HepG2 (cell line): ENCODE data around the gene ARMH1. TPM values are rescaled to one million over a fixed set of nuclear protein-coding genes. Genes with fewer than 3 reads are reported as not detected.

Experiments used
- ATRX ChIP-seq: sonication (generic); formaldehyde crosslinking; IDR thresholded peaks from 2 replicates; pipeline ENCODE4 v1.4.0; 2020; ENCODE audit warnings: missing genetic modification reagents, borderline replicate concordance
- CHD2 ChIP-seq: IDR thresholded peaks from 2 replicates; pipeline ENCODE4 v1.6.1; 2011; ENCODE audit warnings: low read depth, low read length, improper control_type of control experiment
- GFI1 ChIP-seq: sonication (generic); formaldehyde crosslinking; IDR thresholded peaks from 2 replicates; pipeline ENCODE4 v1.5.0; 2020; ENCODE audit warnings: missing genetic modification reagents, mild to moderate bottlenecking, borderline replicate concordance
- IKZF1 ChIP-seq: fragments of 450-650 bp; IDR thresholded peaks from 2 replicates; pipeline ENCODE4 v1.7.1; 2016
- MIER2 ChIP-seq: IDR thresholded peaks from 2 replicates; pipeline ENCODE4 v1.6.1; 2016; ENCODE audit warnings: missing biosample characterization, missing genetic modification reagents
- NR3C1 ChIP-seq: sonication (generic); formaldehyde crosslinking; IDR thresholded peaks from 2 replicates; pipeline ENCODE4 v1.4.0; 2020; ENCODE audit warnings: missing genetic modification reagents
- REPIN1 ChIP-seq: sonication (generic); formaldehyde crosslinking; IDR thresholded peaks from 2 replicates; pipeline ENCODE4 v1.8.0; 2022; ENCODE audit warnings: missing genetic modification reagents, low read depth, mild to moderate bottlenecking, borderline replicate concordance
- SIN3A ChIP-seq: IDR thresholded peaks from 2 replicates; pipeline ENCODE4 v1.6.1; 2011; ENCODE audit warnings: low read depth, mild to moderate bottlenecking, control low read depth, low read length, borderline replicate concordance
- SMARCE1 ChIP-seq: fragments of 450-650 bp; IDR thresholded peaks from 2 replicates; pipeline ENCODE4 v1.6.1; 2017; ENCODE audit warnings: borderline replicate concordance
- SOX13 ChIP-seq, 3 experiments: fragments of 450-650 bp in 1 of 3; sonication (generic) in 1 of 3; formaldehyde crosslinking in 1 of 3; IDR thresholded peaks in 2 of 3; conservative IDR thresholded peaks in 1 of 3; 2 replicates each; pipeline versions ENCODE4 v1.5.0 to v1.6.1; 2016 to 2020; ENCODE audit warnings: antibody characterized with exemption in 1 of 3, mild to moderate bottlenecking in 1 of 3, missing compliant biosample characterization in 1 of 3, missing genetic modification reagents in 1 of 3, moderate library complexity in 1 of 3
- TBP ChIP-seq: sonication (generic); formaldehyde crosslinking; IDR thresholded peaks from 2 replicates; pipeline ENCODE4 v1.5.0; 2020; ENCODE audit warnings: missing genetic modification reagents
- TEAD3 ChIP-seq: optimal IDR thresholded peaks from 2 replicates; pipeline ENCODE3; 2016; ENCODE audit warnings: borderline replicate concordance
- ZNF10 ChIP-seq: sonication (generic); formaldehyde crosslinking; IDR thresholded peaks from 2 replicates; pipeline ENCODE4 v1.4.0; 2020; ENCODE audit warnings: mild to moderate bottlenecking, low read depth, missing genetic modification reagents, borderline replicate concordance
- ZNF264 ChIP-seq: sonication (generic); formaldehyde crosslinking; IDR thresholded peaks from 2 replicates; pipeline ENCODE4 v1.4.0; 2020; ENCODE audit warnings: missing genetic modification reagents
- ZNF564 ChIP-seq: sonication (generic); formaldehyde crosslinking; IDR thresholded peaks from 2 replicates; pipeline ENCODE4 v1.8.1; 2023; ENCODE audit warnings: mild to moderate bottlenecking, missing genetic modification reagents
- ZNF850 ChIP-seq: sonication (generic); formaldehyde crosslinking; conservative IDR thresholded peaks from 2 replicates; pipeline ENCODE4 v1.9.0; 2021; ENCODE audit warnings: mild to moderate bottlenecking, missing genetic modification reagents
- ZSCAN31 ChIP-seq: sonication (generic); formaldehyde crosslinking; IDR thresholded peaks from 2 replicates; pipeline ENCODE4 v1.5.0; 2020; ENCODE audit warnings: low read depth, mild to moderate bottlenecking, missing genetic modification reagents
- polyA plus RNA-seq, 8 experiments: library from polyadenylated mRNA; depleted of rRNA in 3 of 8; stranded (reverse) in 7 of 8; unstranded in 1 of 8; fragments of >200 nt; fragmentation: Illumina TruSeq in 4 of 8; extraction: Trizol in 4 of 8; gene quantifications; 2 replicates each; pipeline versions ENCODE4 v1.2.1 to v1.2.3, GENCODE V29; 2011 to 2016; ENCODE audit warnings: low read depth in 4 of 8, missing spikeins in 1 of 8, mixed read lengths in 1 of 8; ENCODE audit not compliant: insufficient read depth in 1 of 8
- total RNA-seq, 5 experiments: library from RNA; depleted of rRNA; stranded (reverse); fragments of >200 nt; fragmentation: Illumina TruSeq; extraction: Trizol; gene quantifications; 2 replicates each; pipeline ENCODE4 v1.2.3, GENCODE V29; 2016; ENCODE audit warnings: low read depth in 1 of 5
- TF ChIP-seq, protein P1 (sequence below): conservative IDR thresholded peaks from 2 replicates; pipeline ENCODE4 v1.6.1; 2018; ENCODE audit warnings: missing genetic modification reagents
- TF ChIP-seq, protein P2 (sequence below): sonication (generic); formaldehyde crosslinking; IDR thresholded peaks from 2 replicates; pipeline ENCODE4; 2020; ENCODE audit warnings: missing genetic modification reagents, mild to moderate bottlenecking, borderline replicate concordance
- TF ChIP-seq, protein P3 (sequence below): sonication (generic); formaldehyde crosslinking; IDR thresholded peaks from 2 replicates; pipeline ENCODE4 v1.4.0; 2020; ENCODE audit warnings: missing genetic modification reagents
- TF ChIP-seq, protein P4 (sequence below): sonication (generic); formaldehyde crosslinking; IDR thresholded peaks from 2 replicates; pipeline ENCODE4 v1.8.0; 2022; ENCODE audit warnings: mild to moderate bottlenecking, missing genetic modification reagents, borderline replicate concordance

Gene ARMH1
- total and polyA plus RNA-seq, 2 of the 13 experiments (the other 11 are each of a cell fraction or from before 2014, with no cell fraction given): 0.69 TPM; not detected in 1

DNA sequence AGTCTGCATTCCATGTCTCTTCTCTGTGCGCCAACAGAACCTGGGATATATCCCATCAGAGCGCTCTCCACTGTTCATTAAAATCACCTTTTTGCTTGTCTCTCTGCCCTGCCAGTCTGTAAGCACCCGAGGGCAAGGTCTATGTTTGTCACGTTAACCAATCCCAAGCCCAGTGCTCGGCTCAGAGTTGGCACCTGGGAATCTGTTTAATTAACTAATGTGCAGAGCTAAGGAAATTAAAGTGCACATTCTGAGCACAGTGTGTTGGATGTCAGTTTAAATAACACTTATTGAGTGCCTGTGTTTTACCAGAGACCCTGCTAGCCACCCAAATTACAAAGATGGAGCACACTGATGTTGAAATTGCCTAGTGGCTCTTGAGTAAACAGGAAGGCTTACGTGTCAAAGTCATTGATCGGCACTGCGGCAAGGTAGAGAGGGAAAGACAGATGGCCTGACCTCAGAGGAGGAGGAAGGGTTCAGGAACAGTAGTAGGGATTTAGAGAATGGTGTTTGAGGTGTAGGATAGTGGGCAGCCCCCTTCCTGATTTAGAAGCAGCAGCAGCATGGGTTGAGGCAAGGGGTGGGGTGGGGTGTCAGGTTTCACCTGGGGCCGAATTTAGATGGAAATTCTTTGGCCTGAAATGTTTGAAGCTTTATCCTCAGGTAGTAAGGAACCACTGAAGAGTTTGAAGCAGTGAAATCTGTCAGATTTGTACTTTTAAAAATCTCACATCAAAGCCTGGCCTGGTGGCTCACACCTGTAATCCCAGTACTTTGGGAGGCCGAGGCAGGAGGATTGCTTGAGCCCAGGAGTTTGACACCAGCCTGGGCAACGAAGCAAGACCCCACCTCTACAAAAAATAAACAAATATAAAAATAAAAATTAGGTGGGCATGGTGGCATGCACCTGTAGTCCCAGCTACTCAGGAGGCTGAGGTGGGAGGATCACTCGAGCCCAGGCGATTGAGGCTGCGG, 7.7 kb downstream of the ARMH1 start (continued):
- TF ChIP-seq SIN3A (no peak), ZNF564 (no peak), TBP (no peak), REPIN1 (CRISPR knock-in tag) (peak; percentile 74; the same call in 1 of the 2 replicates), TEAD3 (CRISPR knock-in tag) (peak; percentile 47), SMARCE1 (no peak), ZNF850 (no peak), ZNF264 (CRISPR knock-in tag) (peak; percentile 90), SOX13 (IDR thresholded peaks at IDR 0.05) (peak; percentile 72), SOX13 (CRISPR knock-in tag; conservative IDR thresholded peaks at IDR 0.05 in 1 of 2, IDR thresholded peaks at IDR 0.05 in 1 of 2) (peak in 1 of 2 experiments; percentile 78; a peak in 2 of 4 replicates), NR3C1 (no peak), CHD2 (no peak), ZSCAN31 (CRISPR knock-in tag) (0 out of 2 replicates have a peak, but pooled peaks have one; percentile 50), ATRX (CRISPR knock-in tag) (no peak), ZNF10 (CRISPR knock-in tag) (no peak), MIER2 (CRISPR knock-in tag) (peak; percentile 73; the same call in 1 of the 2 replicates), GFI1 (CRISPR knock-in tag) (peak; percentile 66; the same call in 1 of the 2 replicates), IKZF1 (no peak)
- TF ChIP-seq, protein P1, sequence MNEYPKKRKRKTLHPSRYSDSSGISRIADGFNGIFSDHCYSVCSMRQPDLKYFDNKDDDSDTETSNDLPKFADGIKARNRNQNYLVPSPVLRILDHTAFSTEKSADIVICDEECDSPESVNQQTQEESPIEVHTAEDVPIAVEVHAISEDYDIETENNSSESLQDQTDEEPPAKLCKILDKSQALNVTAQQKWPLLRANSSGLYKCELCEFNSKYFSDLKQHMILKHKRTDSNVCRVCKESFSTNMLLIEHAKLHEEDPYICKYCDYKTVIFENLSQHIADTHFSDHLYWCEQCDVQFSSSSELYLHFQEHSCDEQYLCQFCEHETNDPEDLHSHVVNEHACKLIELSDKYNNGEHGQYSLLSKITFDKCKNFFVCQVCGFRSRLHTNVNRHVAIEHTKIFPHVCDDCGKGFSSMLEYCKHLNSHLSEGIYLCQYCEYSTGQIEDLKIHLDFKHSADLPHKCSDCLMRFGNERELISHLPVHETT: no peak
- TF ChIP-seq, protein P2, sequence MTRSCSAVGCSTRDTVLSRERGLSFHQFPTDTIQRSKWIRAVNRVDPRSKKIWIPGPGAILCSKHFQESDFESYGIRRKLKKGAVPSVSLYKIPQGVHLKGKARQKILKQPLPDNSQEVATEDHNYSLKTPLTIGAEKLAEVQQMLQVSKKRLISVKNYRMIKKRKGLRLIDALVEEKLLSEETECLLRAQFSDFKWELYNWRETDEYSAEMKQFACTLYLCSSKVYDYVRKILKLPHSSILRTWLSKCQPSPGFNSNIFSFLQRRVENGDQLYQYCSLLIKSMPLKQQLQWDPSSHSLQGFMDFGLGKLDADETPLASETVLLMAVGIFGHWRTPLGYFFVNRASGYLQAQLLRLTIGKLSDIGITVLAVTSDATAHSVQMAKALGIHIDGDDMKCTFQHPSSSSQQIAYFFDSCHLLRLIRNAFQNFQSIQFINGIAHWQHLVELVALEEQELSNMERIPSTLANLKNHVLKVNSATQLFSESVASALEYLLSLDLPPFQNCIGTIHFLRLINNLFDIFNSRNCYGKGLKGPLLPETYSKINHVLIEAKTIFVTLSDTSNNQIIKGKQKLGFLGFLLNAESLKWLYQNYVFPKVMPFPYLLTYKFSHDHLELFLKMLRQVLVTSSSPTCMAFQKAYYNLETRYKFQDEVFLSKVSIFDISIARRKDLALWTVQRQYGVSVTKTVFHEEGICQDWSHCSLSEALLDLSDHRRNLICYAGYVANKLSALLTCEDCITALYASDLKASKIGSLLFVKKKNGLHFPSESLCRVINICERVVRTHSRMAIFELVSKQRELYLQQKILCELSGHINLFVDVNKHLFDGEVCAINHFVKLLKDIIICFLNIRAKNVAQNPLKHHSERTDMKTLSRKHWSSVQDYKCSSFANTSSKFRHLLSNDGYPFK (CRISPR knock-in tag): no peak
- TF ChIP-seq, protein P3, sequence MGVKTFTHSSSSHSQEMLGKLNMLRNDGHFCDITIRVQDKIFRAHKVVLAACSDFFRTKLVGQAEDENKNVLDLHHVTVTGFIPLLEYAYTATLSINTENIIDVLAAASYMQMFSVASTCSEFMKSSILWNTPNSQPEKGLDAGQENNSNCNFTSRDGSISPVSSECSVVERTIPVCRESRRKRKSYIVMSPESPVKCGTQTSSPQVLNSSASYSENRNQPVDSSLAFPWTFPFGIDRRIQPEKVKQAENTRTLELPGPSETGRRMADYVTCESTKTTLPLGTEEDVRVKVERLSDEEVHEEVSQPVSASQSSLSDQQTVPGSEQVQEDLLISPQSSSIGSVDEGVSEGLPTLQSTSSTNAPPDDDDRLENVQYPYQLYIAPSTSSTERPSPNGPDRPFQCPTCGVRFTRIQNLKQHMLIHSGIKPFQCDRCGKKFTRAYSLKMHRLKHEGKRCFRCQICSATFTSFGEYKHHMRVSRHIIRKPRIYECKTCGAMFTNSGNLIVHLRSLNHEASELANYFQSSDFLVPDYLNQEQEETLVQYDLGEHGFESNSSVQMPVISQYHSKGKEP: no peak
- TF ChIP-seq, protein P4, sequence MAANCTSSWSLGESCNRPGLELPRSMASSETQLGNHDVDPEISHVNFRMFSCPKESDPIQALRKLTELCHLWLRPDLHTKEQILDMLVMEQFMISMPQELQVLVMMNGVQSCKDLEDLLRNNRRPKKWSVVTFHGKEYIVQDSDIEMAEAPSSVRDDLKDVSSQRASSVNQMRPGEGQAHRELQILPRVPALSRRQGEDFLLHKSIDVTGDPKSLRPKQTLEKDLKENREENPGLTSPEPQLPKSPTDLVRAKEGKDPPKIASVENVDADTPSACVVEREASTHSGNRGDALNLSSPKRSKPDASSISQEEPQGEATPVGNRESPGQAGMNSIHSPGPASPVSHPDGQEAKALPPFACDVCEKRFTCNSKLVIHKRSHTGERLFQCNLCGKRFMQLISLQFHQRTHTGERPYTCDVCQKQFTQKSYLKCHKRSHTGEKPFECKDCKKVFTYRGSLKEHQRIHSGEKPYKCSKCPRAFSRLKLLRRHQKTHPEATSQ: 0 out of 2 replicates have a peak, but pooled peaks have one; percentile 6
